NCI-H82 treated with DMSO at 0.1 percent for 48 hours (cell line): ENCODE data around the gene PDZD2.

Source experiments
- DNase-seq: peaks from one replicate; lab custom pipeline; 2025; ENCODE audit not compliant: unreplicated experiment; lab: John Stamatoyannopoulos, UW

Gene PDZD2

GRCh38 chr5:31913808-31914207, 274.9 kb downstream of the PDZD2 start:
- DNase-seq: no peak

- DNase-seq: no peak
These were observed 277.4 kb downstream of the PDZD2 start for GRCh38 chr5:31916327-31916726.

GRCh38 chr5:31918739-31919138, 279.8 kb downstream of the PDZD2 start:
- no peak for DNase-seq

- DNase-seq: no peak
These were observed 282.9 kb downstream of the PDZD2 start for GRCh38 chr5:31921852-31922305.

GRCh38 chr5:31924005-31924404, 285.1 kb downstream of the PDZD2 start:
- no peak for DNase-seq

GRCh38 chr5:31931874-31932273, 292.9 kb downstream of the PDZD2 start:
- no peak for DNase-seq

- no peak for DNase-seq
These were observed 295.2 kb downstream of the PDZD2 start for GRCh38 chr5:31934156-31934555.

GRCh38 chr5:31935496-31936369, 296.8 kb downstream of the PDZD2 start:
- no peak for DNase-seq

GRCh38 chr5:31936683-31937082, 297.8 kb downstream of the PDZD2 start:
- DNase-seq: no peak

GRCh38 chr5:31937226-31937625, 298.3 kb downstream of the PDZD2 start:
- no peak for DNase-seq

- no peak for DNase-seq
These were observed 298.8 kb downstream of the PDZD2 start for GRCh38 chr5:31937703-31938102.

GRCh38 chr5:31939151-31939550, 300.2 kb downstream of the PDZD2 start:
- DNase-seq: no peak

GRCh38 chr5:31941151-31941755, 302.3 kb downstream of the PDZD2 start:
- no peak for DNase-seq

- no peak for DNase-seq
These were observed 303.6 kb downstream of the PDZD2 start for GRCh38 chr5:31942546-31942945.

- DNase-seq: peak; percentile 87
These were observed 305.9 kb downstream of the PDZD2 start for GRCh38 chr5:31944684-31945445.

- DNase-seq: no peak
These were observed 309.1 kb downstream of the PDZD2 start for GRCh38 chr5:31948006-31948405.

- DNase-seq: no peak
These were observed 313.1 kb downstream of the PDZD2 start for GRCh38 chr5:31952067-31952466.

- no peak for DNase-seq
These were observed 315.2 kb downstream of the PDZD2 start for GRCh38 chr5:31954091-31954490.

- no peak for DNase-seq
These were observed 318.2 kb downstream of the PDZD2 start for GRCh38 chr5:31957151-31957550.

GRCh38 chr5:31962351-31962751, 323.4 kb downstream of the PDZD2 start:
- DNase-seq: no peak

- no peak for DNase-seq
These were observed 324.0 kb downstream of the PDZD2 start for GRCh38 chr5:31962871-31963307.
